ENCODE data around the gene KRT81.

- TF ChIP-seq CTCF (IDR thresholded peaks at IDR 0.05) (no peak), POLR2A (IDR thresholded peaks at IDR 0.05; ENCODE audit: low read depth) (no peak), POLR2AphosphoS5 (IDR thresholded peaks at IDR 0.05) (no peak)
Observed at GRCh38 chr12:52313461-52313860, 22.1 kb upstream of the KRT81 start.

Data from esophagus muscularis mucosa (tissue), 3 donors.